ENCODE results near the gene ANKH.
"Not testable (repeated sequence)": the region's sequence is repeated elsewhere in the genome, so short reads cannot be mapped to it uniquely, and the experiment has no call there.

The ANKH gene

GRCh38 chr5:14871214-14872069 is at the start of gene ANKH:
Gene ANKH (minus strand): TSS chr5:14871778. CDS start chr5:14871447, 331 bp downstream.
- peak; percentile 90 for DNase-seq (ENCODE audit: low spot score)

GRCh38 chr5:14920121-14920520 is 48.5 kb upstream of the ANKH start:
- DNase-seq (ENCODE audit: low spot score), result no peak

- DNase-seq (ENCODE audit: low spot score), result not testable (repeated sequence)
Observed at GRCh38 chr5:14919106-14919505, 47.5 kb upstream of the ANKH start.

GRCh38 chr5:14917719-14918118 is 46.1 kb upstream of the ANKH start:
- DNase-seq (ENCODE audit: low spot score), result no peak

- DNase-seq (ENCODE audit: low spot score), result no peak
Observed at GRCh38 chr5:14915291-14915952, 43.8 kb upstream of the ANKH start.

GRCh38 chr5:14914623-14915260 is 43.2 kb upstream of the ANKH start:
- DNase-seq (ENCODE audit: low spot score), result no peak

- DNase-seq (ENCODE audit: low spot score), result no peak
Observed at GRCh38 chr5:14914193-14914592, 42.6 kb upstream of the ANKH start.

- no peak for DNase-seq (ENCODE audit: low spot score)
Observed at GRCh38 chr5:14913096-14913495, 41.5 kb upstream of the ANKH start.

- no peak for DNase-seq (ENCODE audit: low spot score)
Observed at GRCh38 chr5:14912206-14912605, 40.6 kb upstream of the ANKH start.

GRCh38 chr5:14909369-14909768 is 37.8 kb upstream of the ANKH start:
- DNase-seq (ENCODE audit: low spot score), result no peak

GRCh38 chr5:14908172-14908571 is 36.6 kb upstream of the ANKH start:
- peak; percentile 27 for DNase-seq (ENCODE audit: low spot score)

- DNase-seq (ENCODE audit: low spot score), result no peak
Observed at GRCh38 chr5:14906628-14907027, 35.0 kb upstream of the ANKH start.

- DNase-seq (ENCODE audit: low spot score), result no peak
Observed at GRCh38 chr5:14902826-14903560, 31.4 kb upstream of the ANKH start.

- DNase-seq (ENCODE audit: low spot score), result no peak
Observed at GRCh38 chr5:14901462-14902051, 30.0 kb upstream of the ANKH start.

- no peak for DNase-seq (ENCODE audit: low spot score)
Observed at GRCh38 chr5:14900693-14901461, 29.3 kb upstream of the ANKH start.

- no peak for DNase-seq (ENCODE audit: low spot score)
Observed at GRCh38 chr5:14896131-14896530, 24.6 kb upstream of the ANKH start.

GRCh38 chr5:14895301-14895700 is 23.7 kb upstream of the ANKH start:
- DNase-seq (ENCODE audit: low spot score), result peak; percentile 78

- no peak for DNase-seq (ENCODE audit: low spot score)
Observed at GRCh38 chr5:14894748-14895147, 23.2 kb upstream of the ANKH start.

- peak; percentile 55 for DNase-seq (ENCODE audit: low spot score)
Observed at GRCh38 chr5:14893381-14893780, 21.8 kb upstream of the ANKH start.

GRCh38 chr5:14890846-14891245 is 19.3 kb upstream of the ANKH start:
- no peak for DNase-seq (ENCODE audit: low spot score)

- no peak for DNase-seq (ENCODE audit: low spot score)
Observed at GRCh38 chr5:14884062-14884612, 12.6 kb upstream of the ANKH start.

All from SW480 (cell line).